Subcutaneous adipose tissue (tissue), 4 donors: Measurements from ENCODE around the gene ASXL1. TPM values are rescaled to one million over a fixed set of nuclear protein-coding genes. Genes with fewer than 3 reads are reported as not detected.

ENCODE experiments used
- CTCF ChIP-seq: fragments of 450-650 bp; IDR thresholded peaks from one replicate; pipeline ENCODE4 v1.5.1; 2016; ENCODE audit warnings: low read depth, mild to moderate bottlenecking, control low read depth, antibody characterized with exemption, moderate library complexity
- total RNA-seq, 4 donors: library from RNA; depleted of rRNA; stranded (reverse); fragments of >200 nt; gene quantifications; one replicate each; pipeline ENCODE4 v1.1.0, GENCODE V29; 2016

The ASXL1 gene
- total RNA-seq, 4 donors from 2014 or later, result 77.0 to 125 (median 81.6) TPM

DNA sequence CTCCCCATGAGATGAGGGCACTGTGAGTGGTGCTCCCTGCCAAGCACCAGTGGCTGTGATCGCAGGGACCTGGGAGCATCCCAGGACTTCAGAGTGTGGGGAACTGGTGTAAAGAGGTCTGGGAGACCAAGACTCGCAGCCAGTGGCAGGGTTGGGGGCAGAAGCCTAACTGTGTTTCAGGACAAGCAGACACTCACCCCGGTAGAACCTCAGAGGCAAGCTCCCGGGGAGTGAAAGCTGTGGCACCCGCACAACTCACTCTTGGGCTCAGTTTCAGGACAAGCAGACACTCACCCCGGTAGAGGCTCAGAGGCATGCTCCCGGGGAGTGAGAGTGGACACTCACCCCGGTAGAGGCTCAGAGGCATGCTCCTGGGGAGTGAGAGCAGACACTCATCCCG, 112.8 kb downstream of the ASXL1 start:
- TF ChIP-seq CTCF, result no peak

- no peak for TF ChIP-seq CTCF
Measured at GRCh38 chr20:32472581-32473207, 114.6 kb downstream of the ASXL1 start.

DNA sequence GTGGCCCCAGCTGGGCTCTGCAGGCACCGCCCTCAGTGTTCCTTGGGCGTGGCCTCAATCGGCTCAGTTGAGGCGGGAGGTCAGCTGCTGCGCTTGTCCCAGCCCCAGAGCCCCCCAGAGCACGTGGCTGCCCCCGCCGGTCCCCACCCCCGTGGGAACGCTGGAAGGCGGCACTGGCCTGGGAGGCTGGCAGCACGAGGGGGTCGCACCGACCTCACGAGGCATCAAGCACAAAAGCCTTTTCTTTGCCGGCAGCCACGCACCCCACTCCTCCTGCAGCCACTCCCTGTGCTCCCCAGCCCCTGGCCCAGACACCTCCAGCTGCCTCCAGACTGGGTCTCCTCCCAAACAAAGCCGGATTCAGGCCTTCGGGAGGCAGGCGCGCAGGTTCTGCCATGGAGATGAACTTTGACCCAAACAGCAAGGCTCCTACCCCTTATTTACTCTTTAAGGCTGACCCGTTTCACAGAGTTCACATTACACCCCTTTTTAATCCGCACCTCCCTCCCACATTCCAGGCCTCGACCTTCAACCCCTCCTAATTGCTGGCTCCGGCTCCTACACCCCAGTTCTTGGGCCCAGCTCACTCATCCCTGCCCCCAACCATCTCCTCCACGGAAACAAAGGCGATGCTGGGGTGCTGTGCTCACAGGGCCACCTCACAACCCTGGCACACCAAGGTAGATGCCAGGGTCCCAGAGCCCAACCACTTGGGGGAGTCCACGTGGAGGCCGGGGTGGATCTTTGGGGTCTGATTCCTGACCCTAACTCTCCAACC, 115.3 kb downstream of the ASXL1 start:
- TF ChIP-seq CTCF, result no peak

DNA sequence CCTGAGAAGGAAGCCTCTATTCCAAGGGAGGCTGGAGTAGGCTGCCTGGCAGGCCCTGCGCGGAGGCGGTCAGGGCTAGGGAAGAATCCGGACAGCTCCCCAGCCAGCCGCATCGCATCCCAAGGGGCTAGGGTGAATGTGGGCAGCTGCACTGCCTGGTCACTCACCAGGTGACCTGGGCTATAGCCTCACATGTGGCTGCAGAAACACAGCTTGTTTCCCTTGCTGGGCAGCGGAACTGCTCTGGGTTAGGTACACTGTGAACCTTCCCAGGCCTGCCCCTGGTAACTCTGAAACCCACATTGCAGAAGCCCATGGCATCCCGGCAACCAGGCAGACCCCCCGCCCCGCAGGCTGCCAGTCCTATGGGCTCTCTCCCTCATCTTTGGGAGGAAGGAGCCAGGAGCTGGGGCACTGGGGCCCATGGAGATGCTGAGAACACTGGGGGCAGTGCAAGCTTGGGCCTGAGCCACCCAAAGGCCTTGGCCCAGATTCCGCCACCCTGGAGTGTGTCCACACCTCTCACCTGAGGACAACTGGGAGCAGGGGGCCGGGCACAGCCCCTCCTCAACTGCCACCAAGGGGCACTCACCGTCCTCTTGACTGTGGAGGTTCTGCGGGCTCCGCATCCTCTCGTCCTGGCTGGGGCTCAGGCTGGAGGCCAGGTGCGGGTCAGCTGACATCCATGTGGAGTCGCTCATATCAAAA, 116.0 kb downstream of the ASXL1 start:
- no peak for TF ChIP-seq CTCF

GRCh38 chr20:32474717-32474966, 116.5 kb downstream of the ASXL1 start:
- TF ChIP-seq CTCF, result no peak

- TF ChIP-seq CTCF, result no peak
Measured at GRCh38 chr20:32474967-32475811, 117.1 kb downstream of the ASXL1 start.
